ENCODE measurements around the gene TCERG1L. TPM values are rescaled to one million over a fixed set of nuclear protein-coding genes. Genes with fewer than 3 reads are reported as not detected.

The TCERG1L gene
- polyA plus RNA-seq, 3 donors = not detected

DNA sequence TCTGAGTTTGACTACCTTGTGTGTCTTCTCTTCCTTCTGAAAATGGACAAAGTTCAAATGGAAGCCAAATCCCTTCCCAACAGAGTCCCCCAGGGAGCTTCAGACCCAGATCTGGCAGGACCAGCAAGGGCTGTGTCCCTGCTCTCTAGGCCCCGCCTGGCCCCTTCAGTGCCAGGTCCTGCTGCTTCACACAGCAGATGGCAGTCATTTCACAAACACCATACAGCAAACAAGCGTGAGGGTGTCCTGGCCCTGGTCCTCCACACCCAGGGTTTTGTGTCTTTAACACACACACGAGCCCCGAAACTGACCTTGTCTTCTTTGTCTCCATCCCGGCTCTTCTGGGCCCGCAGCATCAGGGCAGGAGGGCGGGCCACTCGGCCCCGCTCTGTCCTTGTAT lies 145.0 kb downstream of the TCERG1L start:
- no peak overlapping the region for H3K4me2 ChIP-seq (replicated peaks; ENCODE audit: extremely low read depth, low read length, poor library complexity, severe bottlenecking)
- H4K20me1 ChIP-seq (ENCODE audit: insufficient read depth, low read length) = no peaks in the 10 kb centered on the region
- H3K79me2 ChIP-seq (ENCODE audit: insufficient read depth, low read length) = no peaks in the 10 kb centered on the region
- H3K9me3 ChIP-seq (replicated peaks in 1 of 2; ENCODE audit: control insufficient read depth in 1 of 2, insufficient read depth in 1 of 2, low read length in 2 of 2) = no peaks in the 10 kb centered on the region
- no peak overlapping the region for H2AFZ ChIP-seq (ENCODE audit: insufficient read depth, low read depth, low read length, poor library complexity, severe bottlenecking)
- Mint-ChIP-seq H3K36me3 (no peaks in the 10 kb centered on the region), H3K4me1 (no peaks in the 10 kb centered on the region), H3K27me3 (ENCODE audit: low read depth in 3 of 3) (peaks cover 0 to 5% (median 2%) of the 10 kb centered on the region in 3 donors), H3K9me3 (peaks cover 0 to 3% (median 0%) of the 10 kb centered on the region in 7 donors), H3K4me3 (no peak overlapping the region), H3K27ac (no peak overlapping the region)
- intact Hi-C loops (cut with micrococcal nuclease) = no loop called here
- H3K4me3 ChIP-seq (replicated peaks in 1 of 3; ENCODE audit: low read depth in 2 of 3, low read length in 3 of 3) = no peak overlapping the region
- TF ChIP-seq, protein P1, sequence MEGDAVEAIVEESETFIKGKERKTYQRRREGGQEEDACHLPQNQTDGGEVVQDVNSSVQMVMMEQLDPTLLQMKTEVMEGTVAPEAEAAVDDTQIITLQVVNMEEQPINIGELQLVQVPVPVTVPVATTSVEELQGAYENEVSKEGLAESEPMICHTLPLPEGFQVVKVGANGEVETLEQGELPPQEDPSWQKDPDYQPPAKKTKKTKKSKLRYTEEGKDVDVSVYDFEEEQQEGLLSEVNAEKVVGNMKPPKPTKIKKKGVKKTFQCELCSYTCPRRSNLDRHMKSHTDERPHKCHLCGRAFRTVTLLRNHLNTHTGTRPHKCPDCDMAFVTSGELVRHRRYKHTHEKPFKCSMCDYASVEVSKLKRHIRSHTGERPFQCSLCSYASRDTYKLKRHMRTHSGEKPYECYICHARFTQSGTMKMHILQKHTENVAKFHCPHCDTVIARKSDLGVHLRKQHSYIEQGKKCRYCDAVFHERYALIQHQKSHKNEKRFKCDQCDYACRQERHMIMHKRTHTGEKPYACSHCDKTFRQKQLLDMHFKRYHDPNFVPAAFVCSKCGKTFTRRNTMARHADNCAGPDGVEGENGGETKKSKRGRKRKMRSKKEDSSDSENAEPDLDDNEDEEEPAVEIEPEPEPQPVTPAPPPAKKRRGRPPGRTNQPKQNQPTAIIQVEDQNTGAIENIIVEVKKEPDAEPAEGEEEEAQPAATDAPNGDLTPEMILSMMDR (IDR thresholded peaks at IDR 0.05) = no peak
- H3K36me3 ChIP-seq (replicated peaks in 1 of 2; ENCODE audit: control insufficient read depth in 1 of 2, insufficient read depth in 2 of 2, low read length in 2 of 2) = no peaks in the 10 kb centered on the region
- no peak overlapping the region for H3K9ac ChIP-seq (ENCODE audit: insufficient read depth, low read length, poor library complexity, severe bottlenecking)
- H3K27ac ChIP-seq (ENCODE audit: low read depth in 1 of 2, low read length in 2 of 2) = no peak overlapping the region
- DNase-seq = no peak
- H3K27me3 ChIP-seq (ENCODE audit: control insufficient read depth in 2 of 2, insufficient read depth in 2 of 2, low read length in 2 of 2) = no peaks in the 10 kb centered on the region
- no peaks in the 10 kb centered on the region for H3K4me1 ChIP-seq (ENCODE audit: control insufficient read depth in 1 of 2, insufficient read depth in 2 of 2, low read length in 2 of 2)
- 99% methylated on average over 9 of the region's 9 CpGs for WGBS (ENCODE audit: insufficient coverage)

DNA sequence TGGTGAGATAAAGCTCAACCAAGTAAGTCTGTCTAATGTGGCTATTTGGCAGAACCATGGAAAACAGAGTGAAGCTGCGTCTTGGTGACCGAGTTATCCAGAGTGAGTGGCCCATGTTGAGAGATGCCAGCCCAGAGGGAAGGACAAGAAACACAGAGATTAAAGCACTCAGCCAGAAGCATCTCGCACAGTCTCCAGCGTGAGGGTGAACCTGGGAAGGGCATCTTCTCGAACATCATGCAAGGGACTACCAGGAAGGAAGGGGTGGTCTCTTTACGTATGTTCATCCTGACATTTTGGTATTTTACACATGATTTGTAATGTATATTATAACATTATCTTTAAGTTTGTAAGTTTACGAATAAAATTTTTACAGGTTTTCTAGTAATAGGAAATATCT lies 146.4 kb downstream of the TCERG1L start:
- Histone ChIP-seq H3K27ac (ENCODE audit: low read depth in 1 of 2, low read length in 2 of 2) (no peak overlapping the region), H3K79me2 (ENCODE audit: insufficient read depth, low read length) (no peaks in the 10 kb centered on the region), H4K20me1 (ENCODE audit: insufficient read depth, low read length) (no peaks in the 10 kb centered on the region), H3K36me3 (replicated peaks in 1 of 2; ENCODE audit: control insufficient read depth in 1 of 2, insufficient read depth in 2 of 2, low read length in 2 of 2) (no peaks in the 10 kb centered on the region), H3K4me3 (replicated peaks in 1 of 3; ENCODE audit: low read depth in 2 of 3, low read length in 3 of 3) (no peak overlapping the region), H3K27me3 (ENCODE audit: control insufficient read depth in 2 of 2, insufficient read depth in 2 of 2, low read length in 2 of 2) (no peaks in the 10 kb centered on the region), H3K4me2 (replicated peaks; ENCODE audit: extremely low read depth, low read length, poor library complexity, severe bottlenecking) (no peak overlapping the region), H2AFZ (ENCODE audit: insufficient read depth, low read depth, low read length, poor library complexity, severe bottlenecking) (no peak overlapping the region), H3K9ac (ENCODE audit: insufficient read depth, low read length, poor library complexity, severe bottlenecking) (no peak overlapping the region), H3K4me1 (ENCODE audit: control insufficient read depth in 1 of 2, insufficient read depth in 2 of 2, low read length in 2 of 2) (no peaks in the 10 kb centered on the region), H3K9me3 (replicated peaks in 1 of 2; ENCODE audit: control insufficient read depth in 1 of 2, insufficient read depth in 1 of 2, low read length in 2 of 2) (no peaks in the 10 kb centered on the region)
- Mint-ChIP-seq H3K27ac (no peak overlapping the region), H3K36me3 (no peaks in the 10 kb centered on the region), H3K9me3 (peaks cover 0 to 3% (median 0%) of the 10 kb centered on the region in 7 donors), H3K27me3 (ENCODE audit: low read depth in 3 of 3) (peaks cover 2 to 5% (median 2%) of the 10 kb centered on the region in 3 donors), H3K4me1 (no peaks in the 10 kb centered on the region), H3K4me3 (no peak overlapping the region)
- DNase-seq = no peak
- intact Hi-C loops (cut with micrococcal nuclease) = no loop called here
- TF ChIP-seq, protein P1 (IDR thresholded peaks at IDR 0.05) = no peak
- 92% methylated on average over 4 of the region's 7 CpGs for WGBS (ENCODE audit: insufficient coverage)
